Keratinocyte (primary cell): ENCODE measurements around the gene PCF11.

Experiments
- CTCF ChIP-seq, 3 experiments: IDR thresholded peaks in 1 of 3; conservative IDR thresholded peaks in 1 of 3; optimal IDR thresholded peaks in 1 of 3; 2 replicates in 2 of 3; 3 replicates in 1 of 3; pipeline versions ENCODE3 to v1.5.1; 2011; ENCODE audit warnings: low read length in 3 of 3, mild to moderate bottlenecking in 3 of 3, moderate library complexity in 2 of 3, control low read depth in 1 of 3, inconsistent platforms in 1 of 3; ENCODE audit not compliant: insufficient read depth in 2 of 3; ENCODE audit errors: extremely low read depth in 1 of 3
- EZH2 ChIP-seq: IDR thresholded peaks from one replicate; pipeline ENCODE4 v1.6.1; 2012; ENCODE audit warnings: inconsistent platforms, mild to moderate bottlenecking, low read length, moderate library complexity

GRCh38 chr11:83127310-83127637, 29.7 kb upstream of the PCF11 start:
- no peak for TF ChIP-seq CTCF (optimal IDR thresholded peaks at IDR 0.05 in 1 of 3, IDR thresholded peaks at IDR 0.05 in 1 of 3, conservative IDR thresholded peaks at IDR 0.05 in 1 of 3; ENCODE audit: extremely low read depth in 1 of 3, insufficient read depth in 2 of 3, low read length in 3 of 3)
- TF ChIP-seq EZH2: no peak
